Activated naive CD4-positive, alpha-beta T cell treated with anti-CD3 and anti-CD28 coated beads for 36 hours (primary cell): Measurements from ENCODE around the gene GSX2. TPM values are rescaled to one million over a fixed set of nuclear protein-coding genes. Genes with fewer than 3 reads are reported as not detected.
"Not testable (repeated sequence)": the region's sequence is repeated elsewhere in the genome, so short reads cannot be mapped to it uniquely, and the experiment has no call there.

ENCODE experiments used
- CTCF ChIA-PET: fragments of 350-600 bp; sonication (Branson Sonifier 250); formaldehyde crosslinking; loops from one replicate; lab custom pipeline; 2021; ENCODE audit warnings: antibody characterized with exemption; lab: Charles Lee
- DNase-seq: peaks from one replicate; pipeline ENCODE4 v3.0.0-alpha.2; 2020
- H3K27ac Mint-ChIP-seq: one replicate; pipeline ENCODE4 v1.8.0; 2021; ENCODE audit warnings: mild to moderate bottlenecking, mixed read lengths
- H3K27me3 Mint-ChIP-seq: one replicate; pipeline ENCODE4 v1.8.0; 2021; ENCODE audit warnings: low read depth, mixed read lengths
- H3K36me3 Mint-ChIP-seq: one replicate; pipeline ENCODE4 v1.8.0; 2021; ENCODE audit warnings: low read depth, mixed read lengths
- H3K4me1 Mint-ChIP-seq: one replicate; pipeline ENCODE4 v1.8.0; 2021; ENCODE audit warnings: low read depth, mixed read lengths
- H3K4me3 Mint-ChIP-seq: one replicate; pipeline ENCODE4 v1.8.0; 2021; ENCODE audit warnings: mild to moderate bottlenecking, moderate library complexity, mixed read lengths
- H3K9me3 Mint-ChIP-seq: one replicate; pipeline ENCODE4 v1.8.0; 2021; ENCODE audit warnings: mixed read lengths
- intact Hi-C: fragments of 100-400 bp; cut with micrococcal nuclease; formaldehyde crosslinking; loops from one replicate; pipeline ENCODE4 v1.15.1; 2023
- total RNA-seq, 2 experiments: library from RNA; stranded (reverse); gene quantifications; one replicate each; pipeline ENCODE4 v1.2.3, GENCODE V29; 2021

Gene GSX2
- total RNA-seq, 2 experiments from 2014 or later: not detected

- Mint-ChIP-seq H3K9me3 (no peaks in the 10 kb centered on the region), H3K27me3 (peaks cover 70% of the 10 kb centered on the region), H3K36me3 (no peaks in the 10 kb centered on the region), H3K4me3 (no peak overlapping the region), H3K27ac (no peak overlapping the region), H3K4me1 (peaks cover 33% of the 10 kb centered on the region)
- CTCF ChIA-PET: interaction anchor here (1.2 kb wide), 1 partner anchor 179 kb away, joined by 6 read pairs; no protein-coding TSS in a partner anchor
- intact Hi-C loops: loop anchor here (2.0 kb wide), 2 partner anchors 17 to 45 kb away; partner anchors contain the start of gene CHIC2
- DNase-seq: no peak
Observed at GRCh38 chr4:54109241-54110018, 9.5 kb downstream of the GSX2 start.

GRCh38 chr4:54110019-54110416, 10.1 kb downstream of the GSX2 start:
- CTCF ChIA-PET: interaction anchor here (1.2 to 1.4 kb wide), 2 partner anchors 180 kb away, joined by 4 to 6 read pairs; no protein-coding TSS in a partner anchor
- Mint-ChIP-seq H3K27me3 (peaks cover 65% of the 10 kb centered on the region), H3K36me3 (no peaks in the 10 kb centered on the region), H3K9me3 (no peaks in the 10 kb centered on the region), H3K4me1 (peaks cover 27% of the 10 kb centered on the region), H3K4me3 (no peak overlapping the region), H3K27ac (no peak overlapping the region)
- DNase-seq: no peak
- intact Hi-C loops: no loop called here

GRCh38 chr4:54113206-54113605, 13.2 kb downstream of the GSX2 start:
- H3K27ac Mint-ChIP-seq, H3K4me3 Mint-ChIP-seq, CTCF ChIA-PET, intact Hi-C loops, H3K9me3 Mint-ChIP-seq, H3K36me3 Mint-ChIP-seq, DNase-seq: not testable (repeated sequence)
- H3K27me3 Mint-ChIP-seq: peaks cover 60% of the 10 kb centered on the region
- peaks cover 17% of the 10 kb centered on the region for H3K4me1 Mint-ChIP-seq

- not testable (repeated sequence) for H3K4me1 Mint-ChIP-seq
Observed at GRCh38 chr4:54116246-54116645, 16.3 kb downstream of the GSX2 start.

GRCh38 chr4:54118850-54119589, 19.1 kb downstream of the GSX2 start:
- Mint-ChIP-seq H3K36me3 (no peaks in the 10 kb centered on the region), H3K27me3 (peaks cover 24% of the 10 kb centered on the region), H3K27ac (no peak overlapping the region), H3K4me1 (no peaks in the 10 kb centered on the region), H3K9me3 (no peaks in the 10 kb centered on the region), H3K4me3 (no peak overlapping the region)
- CTCF ChIA-PET: no interaction called here
- no peak for DNase-seq
- intact Hi-C loops: no loop called here

More at GRCh38 chr4:54116246-54116645, 16.3 kb downstream of the GSX2 start:
- H3K36me3 Mint-ChIP-seq, H3K4me3 Mint-ChIP-seq, DNase-seq, CTCF ChIA-PET, H3K9me3 Mint-ChIP-seq, intact Hi-C loops, H3K27ac Mint-ChIP-seq: not testable (repeated sequence)
- peaks cover 35% of the 10 kb centered on the region for H3K27me3 Mint-ChIP-seq

- no peak overlapping the region for H3K4me3 Mint-ChIP-seq
- no peaks in the 10 kb centered on the region for H3K36me3 Mint-ChIP-seq
- H3K27me3 Mint-ChIP-seq: peaks cover 18% of the 10 kb centered on the region
- no peaks in the 10 kb centered on the region for H3K4me1 Mint-ChIP-seq
- no peaks in the 10 kb centered on the region for H3K9me3 Mint-ChIP-seq
- H3K27ac Mint-ChIP-seq: no peak overlapping the region
- DNase-seq: no peak
- intact Hi-C loops: no loop called here
- CTCF ChIA-PET: interaction anchor here (0.6 kb wide), 1 partner anchor 62 kb away, joined by 5 read pairs; no protein-coding TSS in a partner anchor
Observed at GRCh38 chr4:54120518-54120917, 20.6 kb downstream of the GSX2 start.

GRCh38 chr4:54127660-54128059, 27.7 kb downstream of the GSX2 start:
- no peak for DNase-seq
- no peak overlapping the region for H3K4me3 Mint-ChIP-seq
- H3K27me3 Mint-ChIP-seq: peaks cover 18% of the 10 kb centered on the region
- no peak overlapping the region for H3K27ac Mint-ChIP-seq
- no peaks in the 10 kb centered on the region for H3K36me3 Mint-ChIP-seq
- CTCF ChIA-PET: no interaction called here
- no peaks in the 10 kb centered on the region for H3K4me1 Mint-ChIP-seq
- H3K9me3 Mint-ChIP-seq: peaks cover 18% of the 10 kb centered on the region
- intact Hi-C loops: no loop called here

GRCh38 chr4:54128694-54129093, 28.7 kb downstream of the GSX2 start:
- H3K27ac Mint-ChIP-seq, intact Hi-C loops, H3K36me3 Mint-ChIP-seq, H3K4me3 Mint-ChIP-seq, CTCF ChIA-PET, DNase-seq, H3K4me1 Mint-ChIP-seq: not testable (repeated sequence)
- Mint-ChIP-seq H3K9me3 (peaks cover 18% of the 10 kb centered on the region), H3K27me3 (peaks cover 21% of the 10 kb centered on the region)

GRCh38 chr4:54139332-54139731, 39.4 kb downstream of the GSX2 start:
- CTCF ChIA-PET: no interaction called here

GRCh38 chr4:54140287-54140686, 40.3 kb downstream of the GSX2 start:
- intact Hi-C loops: no loop called here
- CTCF ChIA-PET: no interaction called here
- H3K4me3 Mint-ChIP-seq: no peak overlapping the region

More at GRCh38 chr4:54139332-54139731, 39.4 kb downstream of the GSX2 start:
- no peaks in the 10 kb centered on the region for H3K9me3 Mint-ChIP-seq
- DNase-seq: no peak
- H3K4me1 Mint-ChIP-seq: peaks cover 6% of the 10 kb centered on the region
- no peaks in the 10 kb centered on the region for H3K36me3 Mint-ChIP-seq
- no peak overlapping the region for H3K27ac Mint-ChIP-seq
- peaks cover 3% of the 10 kb centered on the region for H3K27me3 Mint-ChIP-seq
- no peak overlapping the region for H3K4me3 Mint-ChIP-seq
- intact Hi-C loops: no loop called here

GRCh38 chr4:54144199-54144598, 44.2 kb downstream of the GSX2 start:
- intact Hi-C loops: no loop called here
- no peak overlapping the region for H3K27ac Mint-ChIP-seq
- no peaks in the 10 kb centered on the region for H3K27me3 Mint-ChIP-seq
- peaks cover 17% of the 10 kb centered on the region for H3K4me1 Mint-ChIP-seq
- H3K36me3 Mint-ChIP-seq: no peaks in the 10 kb centered on the region
- H3K4me3 Mint-ChIP-seq: no peak overlapping the region
- DNase-seq: no peak
- CTCF ChIA-PET: interaction anchor here (0.7 kb wide), 2 partner anchors 255 to 708 kb away, joined by 3 to 4 read pairs; no protein-coding TSS in a partner anchor
- no peaks in the 10 kb centered on the region for H3K9me3 Mint-ChIP-seq

More at GRCh38 chr4:54140287-54140686, 40.3 kb downstream of the GSX2 start:
- no peaks in the 10 kb centered on the region for H3K9me3 Mint-ChIP-seq
- peaks cover 3% of the 10 kb centered on the region for H3K27me3 Mint-ChIP-seq
- DNase-seq: no peak
- no peak overlapping the region for H3K27ac Mint-ChIP-seq
- H3K4me1 Mint-ChIP-seq: peaks cover 14% of the 10 kb centered on the region
- no peaks in the 10 kb centered on the region for H3K36me3 Mint-ChIP-seq

- H3K27ac Mint-ChIP-seq: no peak overlapping the region
- no peak overlapping the region for H3K4me3 Mint-ChIP-seq
- peaks cover 17% of the 10 kb centered on the region for H3K4me1 Mint-ChIP-seq
- no peaks in the 10 kb centered on the region for H3K36me3 Mint-ChIP-seq
- H3K27me3 Mint-ChIP-seq: no peaks in the 10 kb centered on the region
- H3K9me3 Mint-ChIP-seq: peaks cover 1% of the 10 kb centered on the region
- intact Hi-C loops: no loop called here
- peak; percentile 13 for DNase-seq
- CTCF ChIA-PET: no interaction called here
Observed at GRCh38 chr4:54144661-54145171, 44.8 kb downstream of the GSX2 start.
